HG03442 (cell line): ENCODE measurements around the gene PRPF38A.
"Not testable (repeated sequence)": the region's sequence is repeated elsewhere in the genome, so short reads cannot be mapped to it uniquely, and the experiment has no call there.

Source experiments
- ATAC-seq: cut with Tn5 transposase; IDR thresholded peaks from one replicate; pipeline ENCODE4 v1.9.1; 2021; ENCODE audit warnings: mild to moderate bottlenecking, moderate library complexity; ENCODE audit not compliant: unreplicated experiment

Gene PRPF38A

DNA sequence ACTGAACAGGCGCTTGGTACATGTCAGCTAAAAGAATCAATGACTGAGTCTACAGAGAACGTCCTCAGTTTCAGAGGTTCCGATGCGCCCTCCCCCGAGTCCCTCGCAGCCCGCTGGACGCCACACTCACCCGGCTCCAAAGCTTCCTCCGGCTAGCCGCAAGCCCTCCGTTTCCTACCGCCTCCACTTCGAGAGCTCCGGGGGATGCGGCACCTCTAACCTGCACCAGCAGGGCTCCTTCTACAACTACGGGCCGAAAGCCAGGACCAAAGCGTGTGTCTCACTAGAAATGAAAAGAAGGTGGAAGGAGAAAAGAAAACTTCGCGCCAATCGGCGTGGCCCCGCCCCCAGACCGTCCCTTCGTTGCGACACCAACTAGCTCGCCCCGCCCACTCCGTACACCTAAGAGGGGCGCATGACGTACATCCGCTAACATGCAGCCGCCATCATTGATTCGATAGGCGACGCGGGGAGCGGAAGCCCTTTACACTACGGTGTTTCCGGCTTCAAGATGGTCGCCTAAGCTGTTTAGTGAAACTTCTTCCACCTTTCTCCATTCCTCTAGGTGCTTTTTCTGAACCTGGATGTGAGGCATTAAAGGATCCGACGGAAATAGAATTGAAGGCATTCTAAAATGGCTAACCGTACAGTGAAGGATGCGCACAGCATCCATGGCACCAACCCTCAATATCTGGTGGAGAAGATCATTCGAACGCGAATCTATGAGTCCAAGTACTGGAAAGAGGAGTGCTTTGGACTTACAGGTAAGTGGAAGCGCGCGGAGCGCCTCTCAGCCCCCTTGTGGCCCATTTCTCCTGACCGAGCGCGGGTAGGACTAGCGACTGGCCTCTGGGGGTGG lies at the start of gene PRPF38A, which contains the start of gene ORC1:
PRPF38A (plus strand) TSS at position 487 of the 859 bp plus-strand sequence; CDS start at position 635, 148 bp downstream.
ORC1 (minus strand) TSS at position 308 of the 859 bp plus-strand sequence. CDS start 2,200 bp downstream, outside the sequence.
- ATAC-seq, result peak; percentile 96

DNA sequence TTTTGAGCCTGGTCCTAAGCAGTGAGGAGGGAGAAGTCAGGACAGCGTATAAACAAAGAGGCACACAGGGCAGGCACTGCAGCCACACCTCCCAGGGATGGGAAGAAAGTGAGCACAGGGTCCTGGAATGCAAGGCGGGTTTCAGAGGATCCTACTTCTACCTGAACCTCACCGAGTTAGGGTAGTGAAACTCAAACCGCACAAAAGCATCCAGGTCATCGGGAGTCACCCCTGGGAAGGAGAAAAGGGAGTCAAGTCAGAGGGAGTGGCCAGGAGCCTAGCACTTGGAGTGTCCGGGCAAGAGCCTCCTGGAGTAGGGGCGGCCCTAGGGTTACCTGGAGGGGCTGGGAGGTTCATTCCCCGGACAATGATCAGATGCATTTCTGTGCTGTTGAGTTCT lies 49.0 kb upstream of the PRPF38A start:
- no peak for ATAC-seq

- no peak for ATAC-seq
Observed at GRCh38 chr1:52355847-52356505, 48.4 kb upstream of the PRPF38A start.

GRCh38 chr1:52356818-52357355 lies 47.5 kb upstream of the PRPF38A start:
- no peak for ATAC-seq

GRCh38 chr1:52357397-52357796 lies 47.0 kb upstream of the PRPF38A start:
- ATAC-seq, result no peak

GRCh38 chr1:52358851-52359497 lies 45.4 kb upstream of the PRPF38A start:
- no peak for ATAC-seq

GRCh38 chr1:52359676-52360594 lies 44.5 kb upstream of the PRPF38A start:
- ATAC-seq, result no peak

DNA sequence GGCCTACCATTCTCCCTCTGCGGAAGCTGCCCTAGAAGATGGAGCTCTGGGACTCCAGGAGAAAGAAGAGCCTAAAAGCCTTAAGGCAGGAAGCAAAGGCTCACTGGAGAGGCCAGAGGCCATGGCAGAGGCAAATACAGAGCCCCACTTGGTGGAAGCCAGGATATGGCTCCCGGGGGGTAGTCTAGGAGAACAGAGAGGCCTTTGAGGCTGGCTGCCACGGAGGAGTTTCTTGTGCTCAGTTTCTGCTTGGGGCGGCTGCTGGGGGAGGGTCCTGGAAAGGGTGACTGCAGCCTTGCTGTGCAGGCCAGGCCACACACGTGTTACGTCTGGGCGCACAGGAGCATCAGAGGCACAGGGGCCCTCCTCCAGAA lies 43.8 kb upstream of the PRPF38A start:
- no peak for ATAC-seq

DNA sequence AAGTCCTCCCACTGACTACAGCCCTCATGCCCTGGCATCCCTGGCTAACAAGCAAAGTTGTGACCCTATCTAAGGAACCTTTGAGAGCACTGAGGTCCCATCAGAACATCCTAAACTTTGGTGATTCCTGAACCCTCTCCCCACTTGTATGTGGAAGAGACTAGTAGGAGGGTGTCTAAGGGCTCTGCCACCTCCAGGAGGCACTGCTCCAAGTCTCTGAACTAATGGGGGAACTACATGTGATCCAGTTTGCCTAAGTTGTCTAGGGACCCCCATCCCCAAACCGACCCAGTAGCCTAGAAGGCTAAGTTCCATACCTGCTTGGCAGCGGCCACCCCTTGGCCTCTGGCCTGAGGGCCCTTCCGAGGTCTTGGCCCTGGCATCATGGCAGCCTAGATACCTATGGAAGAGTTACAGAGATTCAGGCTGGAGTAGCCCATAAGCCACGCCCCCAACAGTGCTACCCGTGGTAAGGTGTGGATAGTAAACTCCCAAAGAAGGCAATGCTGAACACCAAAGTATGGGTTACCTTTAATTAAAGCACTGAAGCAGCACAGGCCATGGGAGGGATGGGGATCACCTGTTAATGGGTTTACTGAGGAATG lies 40.1 kb upstream of the PRPF38A start:
- ATAC-seq, result no peak

DNA sequence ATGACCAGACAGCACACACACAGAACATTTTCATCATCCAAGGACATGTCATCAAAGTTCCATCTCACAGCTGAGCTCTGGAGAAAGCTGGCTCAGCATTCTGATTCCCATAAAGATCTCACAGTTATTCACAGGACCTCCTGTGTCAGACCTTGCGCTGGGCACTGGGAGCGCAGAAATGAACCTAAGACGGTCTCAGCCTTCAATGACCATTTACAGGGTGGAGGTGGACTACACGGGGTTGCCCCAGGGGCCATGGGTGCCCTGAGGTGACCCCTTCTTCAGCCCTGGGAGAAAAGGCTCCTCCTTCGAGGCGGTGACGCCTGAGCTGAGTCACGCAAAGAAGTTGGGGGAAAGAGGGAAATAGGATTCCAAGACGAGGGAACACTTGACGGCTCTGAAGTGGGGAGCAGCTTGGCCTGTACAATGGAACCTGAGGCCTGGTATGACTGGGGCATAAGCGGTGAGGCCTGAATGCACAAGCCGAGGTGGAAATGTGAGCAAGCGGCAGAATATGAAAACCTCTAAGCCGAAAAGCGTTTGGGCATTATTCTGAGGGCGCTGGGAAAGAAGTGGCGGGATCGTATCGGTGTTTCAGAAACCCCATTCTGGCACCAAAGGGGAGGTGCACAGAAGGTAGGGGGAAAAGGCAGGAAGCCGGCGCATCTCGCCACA lies 39.2 kb upstream of the PRPF38A start:
- ATAC-seq, result no peak

DNA sequence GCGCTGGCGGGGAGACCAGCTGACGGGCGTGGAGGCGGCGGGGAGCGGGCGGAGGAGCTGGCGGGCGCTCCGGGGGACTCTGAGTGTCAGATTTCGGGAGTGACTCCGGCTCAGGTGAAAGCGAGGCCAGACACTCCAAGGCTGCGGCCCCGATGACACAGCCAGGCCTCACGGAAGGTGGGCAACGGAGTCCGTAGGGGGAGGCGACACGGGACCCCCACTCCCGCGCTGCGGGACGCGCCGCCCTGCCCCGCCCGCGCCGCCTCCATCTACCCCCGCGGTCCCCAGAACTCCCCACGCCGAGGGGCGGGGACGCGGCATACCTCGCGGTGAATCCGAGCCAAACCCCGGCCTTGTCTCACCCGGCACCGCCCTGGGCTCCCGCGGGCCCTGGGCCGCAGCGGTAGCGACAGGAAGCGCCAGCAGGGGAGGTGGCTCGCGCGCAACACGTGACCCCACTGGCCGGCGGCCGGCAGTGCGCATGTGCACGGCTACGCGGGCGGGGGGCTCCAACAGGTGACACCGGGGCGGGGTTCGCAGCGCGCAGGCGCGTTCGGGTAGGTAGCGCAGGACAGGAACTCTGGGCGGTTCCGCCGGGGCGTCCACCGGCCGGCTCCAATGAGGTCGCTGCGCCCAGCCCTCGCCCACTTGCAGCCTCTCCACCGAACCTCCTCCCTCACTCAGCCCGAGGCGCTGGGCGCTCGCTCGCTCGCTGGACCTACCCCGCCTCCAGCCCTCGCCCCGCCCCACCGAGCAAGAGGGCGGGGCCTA lies 38.5 kb upstream of the PRPF38A start, which contains the start of gene CC2D1B:
CC2D1B (minus strand) TSS at position 460 of the 771 bp plus-strand sequence. CDS start 1,585 bp downstream, outside the sequence.
- ATAC-seq, result peak; percentile 91

GRCh38 chr1:52366517-52366827 lies 37.9 kb upstream of the PRPF38A start:
- no peak for ATAC-seq

- no peak for ATAC-seq
Observed at GRCh38 chr1:52367272-52367671, 37.1 kb upstream of the PRPF38A start.

GRCh38 chr1:52368383-52369172 lies 35.8 kb upstream of the PRPF38A start:
- no peak for ATAC-seq

DNA sequence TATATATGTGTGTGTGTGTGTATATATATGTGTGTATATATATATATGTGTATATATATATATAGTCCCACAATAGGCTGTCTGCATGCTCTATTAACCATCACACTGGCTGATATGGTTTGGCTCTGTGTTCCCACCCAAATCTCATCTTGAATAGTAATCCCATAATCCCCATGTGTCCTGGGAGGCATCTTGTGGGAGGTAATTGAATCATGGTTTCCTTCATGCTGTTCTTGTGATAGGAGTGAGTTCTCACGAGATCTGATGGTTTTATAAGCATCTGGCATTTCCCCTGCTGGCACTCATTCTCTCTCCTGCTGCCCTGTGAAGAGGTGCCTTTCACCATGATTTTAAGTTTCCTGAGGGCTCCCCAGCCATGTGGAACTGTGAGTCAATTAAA lies 34.6 kb upstream of the PRPF38A start:
- not testable (repeated sequence) for ATAC-seq

DNA sequence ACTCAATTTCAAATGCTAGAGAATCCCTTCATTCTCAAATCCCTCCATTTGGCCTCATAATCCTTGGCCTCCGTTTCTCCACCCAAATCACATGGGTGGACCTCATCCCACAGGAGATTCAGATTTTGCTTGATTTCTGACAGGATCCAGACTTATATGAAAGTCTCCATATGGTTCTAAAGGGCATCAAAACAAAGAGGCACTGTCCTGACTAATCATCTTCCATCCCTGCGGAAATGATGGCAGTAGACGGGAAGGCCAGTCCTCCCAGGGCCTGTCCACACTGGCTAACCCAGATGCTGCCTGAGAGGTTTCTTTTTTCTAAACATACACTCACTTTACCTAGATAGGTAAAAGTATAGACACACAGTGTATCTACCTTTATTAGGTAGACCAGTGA lies 19.0 kb upstream of the PRPF38A start:
- ATAC-seq, result no peak

DNA sequence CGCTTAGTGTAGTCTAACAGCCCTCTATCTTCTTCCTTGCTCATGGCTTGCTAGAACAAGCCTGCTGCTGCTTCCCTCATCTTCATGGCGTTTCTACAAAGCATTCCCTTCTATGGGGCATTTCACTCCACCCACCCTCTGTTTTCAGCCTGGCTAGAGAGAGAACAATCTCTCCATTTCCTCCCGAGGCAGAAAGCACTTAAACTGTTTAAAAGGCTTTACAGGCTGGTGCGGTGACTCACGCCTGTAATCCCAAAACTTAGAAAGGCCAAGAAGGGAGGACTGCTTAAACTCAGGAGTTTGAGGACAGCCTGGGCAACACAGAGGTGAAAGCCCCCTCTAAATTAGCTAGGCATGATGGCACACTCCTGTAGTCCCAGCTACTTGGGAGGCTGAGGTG lies 17.9 kb upstream of the PRPF38A start:
- no peak for ATAC-seq

DNA sequence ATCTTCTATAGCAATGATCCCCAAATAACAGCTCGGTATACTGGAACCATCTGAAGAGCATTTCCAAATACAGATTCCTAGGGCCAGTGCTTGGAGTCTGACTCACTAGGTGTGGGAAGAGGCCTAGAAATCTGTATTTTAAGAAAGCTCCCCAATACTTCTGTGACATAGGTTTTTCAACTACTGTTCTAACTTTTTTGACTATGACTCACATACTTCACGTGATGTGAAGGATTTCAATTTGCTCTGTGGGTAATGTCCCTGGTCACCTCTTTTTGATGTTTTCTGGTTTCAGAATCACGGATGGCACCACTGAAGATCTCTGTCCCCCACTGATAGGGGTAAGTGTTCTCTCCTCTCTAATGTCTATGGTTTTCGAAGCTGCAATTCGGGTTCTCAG lies 11.2 kb upstream of the PRPF38A start:
- no peak for ATAC-seq
